HepG2 (cell line): ENCODE results near the gene VWCE. TPM values are rescaled to one million over a fixed set of nuclear protein-coding genes. Genes with fewer than 3 reads are reported as not detected.

Source experiments
- AKAP8 ChIP-seq: sonication (generic); formaldehyde crosslinking; IDR thresholded peaks from 2 replicates; pipeline ENCODE4 v1.5.1; 2020; ENCODE audit warnings: mild to moderate bottlenecking, missing genetic modification reagents
- GATA4 ChIP-seq: sonication (generic); IDR thresholded peaks from 2 replicates; pipeline ENCODE4 v1.6.1; 2016; ENCODE audit warnings: antibody characterized with exemption, low read depth, borderline replicate concordance
- HNRNPK ChIP-seq: fragments of 200-400 bp; formaldehyde crosslinking; IDR thresholded peaks from 2 replicates; pipeline ENCODE4 v1.6.1; 2018; ENCODE audit warnings: low read length, low read depth, moderate library complexity, mild to moderate bottlenecking; ENCODE audit not compliant: poor library complexity, severe bottlenecking
- MAF1 ChIP-seq: sonication (generic); formaldehyde crosslinking; IDR thresholded peaks from 2 replicates; pipeline ENCODE4 v1.5.0; 2020; ENCODE audit warnings: missing genetic modification reagents, borderline replicate concordance
- NBN ChIP-seq: fragments of 450-650 bp; conservative IDR thresholded peaks from 2 replicates; pipeline ENCODE4 v1.6.1; 2017
- POLR2A ChIP-seq, 2 experiments: IDR thresholded peaks; 2 replicates each; pipeline ENCODE4 v1.6.1; 2011; ENCODE audit warnings: low read depth in 2 of 2, low read length in 2 of 2, mild to moderate bottlenecking in 1 of 2, moderate library complexity in 1 of 2; ENCODE audit not compliant: insufficient read depth in 1 of 2
- SMAD3 ChIP-seq: sonication (generic); formaldehyde crosslinking; IDR thresholded peaks from 2 replicates; pipeline ENCODE4 v1.4.0; 2020; ENCODE audit warnings: missing genetic modification reagents
- SSRP1 ChIP-seq: IDR thresholded peaks from 2 replicates; pipeline ENCODE4 v1.6.1; 2016; ENCODE audit warnings: control low read depth
- STAG1 ChIP-seq: sonication (generic); formaldehyde crosslinking; IDR thresholded peaks from 2 replicates; pipeline ENCODE4 v1.4.0; 2020; ENCODE audit warnings: missing genetic modification reagents
- STAT5B ChIP-seq: sonication (generic); formaldehyde crosslinking; IDR thresholded peaks from 2 replicates; pipeline ENCODE4 v1.4.0; 2020; ENCODE audit warnings: missing genetic modification reagents
- SYNCRIP ChIP-seq: fragments of 200-400 bp; formaldehyde crosslinking; IDR thresholded peaks from 2 replicates; pipeline ENCODE4 v1.6.1; 2018; ENCODE audit warnings: mild to moderate bottlenecking, low read depth, low read length; ENCODE audit not compliant: insufficient read depth
- TEAD2 ChIP-seq: sonication (generic); formaldehyde crosslinking; IDR thresholded peaks from 2 replicates; pipeline ENCODE4 v1.9.0; 2021; ENCODE audit warnings: missing genetic modification reagents
- ZBTB7B ChIP-seq: sonication (generic); formaldehyde crosslinking; IDR thresholded peaks from 2 replicates; pipeline ENCODE4 v1.4.0; 2020; ENCODE audit warnings: missing genetic modification reagents
- ZMYM4 ChIP-seq: sonication (generic); formaldehyde crosslinking; IDR thresholded peaks from 2 replicates; pipeline ENCODE4 v1.8.1; 2023; ENCODE audit warnings: mild to moderate bottlenecking, missing genetic modification reagents
- ZNF101 ChIP-seq: sonication (generic); formaldehyde crosslinking; IDR thresholded peaks from 2 replicates; pipeline ENCODE4 v1.4.0; 2020; ENCODE audit warnings: mild to moderate bottlenecking, low read depth, missing genetic modification reagents, borderline replicate concordance
- ZNF180 ChIP-seq: sonication (generic); formaldehyde crosslinking; IDR thresholded peaks from 2 replicates; pipeline ENCODE4 v1.4.0; 2020; ENCODE audit warnings: low read depth, missing genetic modification reagents, borderline replicate concordance
- ZNF207 ChIP-seq: fragments of 450-650 bp; IDR thresholded peaks from 2 replicates; pipeline ENCODE4 v1.6.1; 2016; ENCODE audit warnings: antibody characterized with exemption, borderline replicate concordance
- ZNF234 ChIP-seq: sonication (generic); formaldehyde crosslinking; conservative IDR thresholded peaks from 2 replicates; pipeline ENCODE4 v1.5.1; 2020; ENCODE audit warnings: mild to moderate bottlenecking, missing genetic modification reagents
- ZNF264 ChIP-seq: sonication (generic); formaldehyde crosslinking; IDR thresholded peaks from 2 replicates; pipeline ENCODE4 v1.4.0; 2020; ENCODE audit warnings: missing genetic modification reagents
- ZNF317 ChIP-seq: sonication (generic); formaldehyde crosslinking; IDR thresholded peaks from 2 replicates; pipeline ENCODE4 v1.5.0; 2020; ENCODE audit warnings: mild to moderate bottlenecking, missing genetic modification reagents
- ZNF746 ChIP-seq: sonication (generic); formaldehyde crosslinking; IDR thresholded peaks from 2 replicates; pipeline ENCODE4 v1.8.0; 2022; ENCODE audit warnings: mild to moderate bottlenecking, missing genetic modification reagents
- ZNF747 ChIP-seq: sonication (generic); formaldehyde crosslinking; IDR thresholded peaks from 2 replicates; pipeline ENCODE4 v1.8.1; 2023; ENCODE audit warnings: missing genetic modification reagents, mild to moderate bottlenecking, borderline replicate concordance
- ZNF790 ChIP-seq: sonication (generic); formaldehyde crosslinking; IDR thresholded peaks from 2 replicates; pipeline ENCODE4 v1.8.0; 2022; ENCODE audit warnings: missing genetic modification reagents, mild to moderate bottlenecking, borderline replicate concordance
- ZNF83 ChIP-seq: sonication (generic); formaldehyde crosslinking; IDR thresholded peaks from 2 replicates; pipeline ENCODE4 v1.4.0; 2020; ENCODE audit warnings: missing genetic modification reagents, mild to moderate bottlenecking, borderline replicate concordance
- polyA plus RNA-seq, 8 experiments: library from polyadenylated mRNA; depleted of rRNA in 3 of 8; stranded (reverse) in 7 of 8; unstranded in 1 of 8; fragments of >200 nt; fragmentation: Illumina TruSeq in 4 of 8; extraction: Trizol in 4 of 8; gene quantifications; 2 replicates each; pipeline versions ENCODE4 v1.2.1 to v1.2.3, GENCODE V29; 2011 to 2016; ENCODE audit warnings: low read depth in 4 of 8, missing spikeins in 1 of 8, mixed read lengths in 1 of 8; ENCODE audit not compliant: insufficient read depth in 1 of 8
- total RNA-seq, 5 experiments: library from RNA; depleted of rRNA; stranded (reverse); fragments of >200 nt; fragmentation: Illumina TruSeq; extraction: Trizol; gene quantifications; 2 replicates each; pipeline ENCODE4 v1.2.3, GENCODE V29; 2016; ENCODE audit warnings: low read depth in 1 of 5
- TF ChIP-seq, protein P1 (sequence below): IDR thresholded peaks from 2 replicates; pipeline ENCODE4 v1.6.1; 2012; ENCODE audit warnings: low read length, improper control_type of control experiment
- TF ChIP-seq, protein P2 (sequence below): sonication (generic); formaldehyde crosslinking; IDR thresholded peaks from 2 replicates; pipeline ENCODE4 v1.9.0; 2021; ENCODE audit warnings: missing genetic modification reagents, mild to moderate bottlenecking, borderline replicate concordance
- TF ChIP-seq, protein P3 (sequence below): sonication (generic); IDR thresholded peaks from 2 replicates; pipeline ENCODE4 v1.6.1; 2016; ENCODE audit warnings: low read depth, borderline replicate concordance

The VWCE gene
- total and polyA plus RNA-seq, 2 of the 13 experiments (the other 11 are each of a cell fraction or from before 2014, with no cell fraction given): 27.6 to 58.3 TPM

DNA sequence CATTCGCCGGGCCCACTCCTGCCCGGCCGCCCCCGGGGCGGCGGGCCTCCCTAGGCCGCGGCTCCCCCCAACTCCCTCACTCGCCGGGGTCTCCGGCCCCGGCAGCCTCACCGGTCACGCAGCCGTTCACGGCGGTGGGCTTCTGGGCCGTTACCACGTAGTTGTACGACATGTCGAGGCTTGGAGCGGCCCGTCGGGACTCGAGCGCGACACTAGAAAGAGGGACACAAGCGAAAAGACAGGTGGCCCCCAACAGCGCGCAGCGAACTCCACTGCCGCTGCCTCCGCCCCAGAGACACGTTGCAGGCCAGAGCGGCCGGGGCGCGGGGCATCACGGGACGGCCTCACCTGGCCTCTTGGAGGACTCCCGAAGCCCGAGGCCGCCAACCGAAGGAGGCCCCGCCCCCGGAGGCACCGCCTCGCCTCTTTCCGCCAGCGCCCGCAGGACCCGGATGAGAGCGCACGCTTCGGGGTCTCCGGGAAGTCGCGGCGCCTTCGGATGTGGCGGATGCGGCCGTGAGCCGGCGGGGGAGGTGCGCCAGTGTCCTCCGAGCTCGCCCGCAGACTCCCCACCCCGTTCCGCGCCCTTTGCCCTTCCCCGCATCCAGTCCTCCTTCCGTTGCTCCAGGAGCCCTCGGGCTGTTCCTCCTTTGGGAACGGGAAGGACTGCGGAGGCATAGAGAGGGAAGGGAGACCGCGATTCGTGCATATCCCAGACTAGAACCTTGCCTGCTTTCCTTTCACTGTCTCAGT is 37.9 kb upstream of the VWCE start, which contains the start of the genes DDB1 and TKFC (continued):
- TF ChIP-seq STAG1 (CRISPR knock-in tag): no peak
- no peak; the same call in 1 of the 2 replicates for TF ChIP-seq SMAD3 (CRISPR knock-in tag)
- TF ChIP-seq ZNF101 (CRISPR knock-in tag): no peak
- no peak for TF ChIP-seq NBN
- peak; percentile 64 for TF ChIP-seq ZBTB7B (CRISPR knock-in tag)
- TF ChIP-seq ZNF207: no peak
- peak; percentile 56; the same call in 1 of the 2 replicates for TF ChIP-seq ZNF746
- TF ChIP-seq ZNF180: no peak
- 0 out of 2 replicates have a peak, but pooled peaks have one; percentile 23 for TF ChIP-seq STAT5B (CRISPR knock-in tag)
- 0 out of 2 replicates have a peak, but pooled peaks have one; percentile 50 for TF ChIP-seq AKAP8 (CRISPR knock-in tag)
- peak; percentile 51; the same call in 1 of the 2 replicates for TF ChIP-seq ZNF317
- TF ChIP-seq GATA4: peak; percentile 53; the same call in 1 of the 2 replicates
- peak; percentile 94 to 97 for TF ChIP-seq POLR2A (IDR thresholded peaks at IDR 0.05; ENCODE audit: insufficient read depth in 1 of 2, low read depth in 2 of 2, low read length in 2 of 2)
- TF ChIP-seq ZNF790: peak; percentile 45; the same call in 1 of the 2 replicates
- 0 out of 2 replicates have a peak, but pooled peaks have one; percentile 16 for TF ChIP-seq ZNF83 (CRISPR knock-in tag)
- TF ChIP-seq TEAD2 (CRISPR knock-in tag): no peak
- TF ChIP-seq ZMYM4: peak; percentile 75
- 0 out of 2 replicates have a peak, but pooled peaks have one; percentile 19 for TF ChIP-seq SSRP1
- TF ChIP-seq SYNCRIP: no peak
- TF ChIP-seq, protein P1, sequence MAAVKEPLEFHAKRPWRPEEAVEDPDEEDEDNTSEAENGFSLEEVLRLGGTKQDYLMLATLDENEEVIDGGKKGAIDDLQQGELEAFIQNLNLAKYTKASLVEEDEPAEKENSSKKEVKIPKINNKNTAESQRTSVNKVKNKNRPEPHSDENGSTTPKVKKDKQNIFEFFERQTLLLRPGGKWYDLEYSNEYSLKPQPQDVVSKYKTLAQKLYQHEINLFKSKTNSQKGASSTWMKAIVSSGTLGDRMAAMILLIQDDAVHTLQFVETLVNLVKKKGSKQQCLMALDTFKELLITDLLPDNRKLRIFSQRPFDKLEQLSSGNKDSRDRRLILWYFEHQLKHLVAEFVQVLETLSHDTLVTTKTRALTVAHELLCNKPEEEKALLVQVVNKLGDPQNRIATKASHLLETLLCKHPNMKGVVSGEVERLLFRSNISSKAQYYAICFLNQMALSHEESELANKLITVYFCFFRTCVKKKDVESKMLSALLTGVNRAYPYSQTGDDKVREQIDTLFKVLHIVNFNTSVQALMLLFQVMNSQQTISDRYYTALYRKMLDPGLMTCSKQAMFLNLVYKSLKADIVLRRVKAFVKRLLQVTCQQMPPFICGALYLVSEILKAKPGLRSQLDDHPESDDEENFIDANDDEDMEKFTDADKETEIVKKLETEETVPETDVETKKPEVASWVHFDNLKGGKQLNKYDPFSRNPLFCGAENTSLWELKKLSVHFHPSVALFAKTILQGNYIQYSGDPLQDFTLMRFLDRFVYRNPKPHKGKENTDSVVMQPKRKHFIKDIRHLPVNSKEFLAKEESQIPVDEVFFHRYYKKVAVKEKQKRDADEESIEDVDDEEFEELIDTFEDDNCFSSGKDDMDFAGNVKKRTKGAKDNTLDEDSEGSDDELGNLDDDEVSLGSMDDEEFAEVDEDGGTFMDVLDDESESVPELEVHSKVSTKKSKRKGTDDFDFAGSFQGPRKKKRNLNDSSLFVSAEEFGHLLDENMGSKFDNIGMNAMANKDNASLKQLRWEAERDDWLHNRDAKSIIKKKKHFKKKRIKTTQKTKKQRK: no peak
- TF ChIP-seq, protein P2, sequence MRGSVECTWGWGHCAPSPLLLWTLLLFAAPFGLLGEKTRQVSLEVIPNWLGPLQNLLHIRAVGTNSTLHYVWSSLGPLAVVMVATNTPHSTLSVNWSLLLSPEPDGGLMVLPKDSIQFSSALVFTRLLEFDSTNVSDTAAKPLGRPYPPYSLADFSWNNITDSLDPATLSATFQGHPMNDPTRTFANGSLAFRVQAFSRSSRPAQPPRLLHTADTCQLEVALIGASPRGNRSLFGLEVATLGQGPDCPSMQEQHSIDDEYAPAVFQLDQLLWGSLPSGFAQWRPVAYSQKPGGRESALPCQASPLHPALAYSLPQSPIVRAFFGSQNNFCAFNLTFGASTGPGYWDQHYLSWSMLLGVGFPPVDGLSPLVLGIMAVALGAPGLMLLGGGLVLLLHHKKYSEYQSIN (CRISPR knock-in tag): no peak
- no peak; the same call in 1 of the 2 replicates for TF ChIP-seq ZNF234
- no peak for TF ChIP-seq MAF1 (CRISPR knock-in tag)
- TF ChIP-seq ZNF747 (CRISPR knock-in tag): peak; percentile 26; the same call in 1 of the 2 replicates
- no peak; the same call in 1 of the 2 replicates for TF ChIP-seq ZNF264 (CRISPR knock-in tag)
- TF ChIP-seq, protein P3, sequence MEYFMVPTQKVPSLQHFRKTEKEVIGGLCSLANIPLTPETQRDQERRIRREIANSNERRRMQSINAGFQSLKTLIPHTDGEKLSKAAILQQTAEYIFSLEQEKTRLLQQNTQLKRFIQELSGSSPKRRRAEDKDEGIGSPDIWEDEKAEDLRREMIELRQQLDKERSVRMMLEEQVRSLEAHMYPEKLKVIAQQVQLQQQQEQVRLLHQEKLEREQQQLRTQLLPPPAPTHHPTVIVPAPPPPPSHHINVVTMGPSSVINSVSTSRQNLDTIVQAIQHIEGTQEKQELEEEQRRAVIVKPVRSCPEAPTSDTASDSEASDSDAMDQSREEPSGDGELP: peak; percentile 82; the same call in 1 of the 2 replicates
- TF ChIP-seq HNRNPK: peak; percentile 89
